ENCODE results near the gene SYT1. TPM values are rescaled to one million over a fixed set of nuclear protein-coding genes. Genes with fewer than 3 reads are reported as not detected.
A peak's percentile ranks its signal among the peaks of the same experiment; 100 is the strongest.
"Not testable (repeated sequence)": the region's sequence is repeated elsewhere in the genome, so short reads cannot be mapped to it uniquely, and the experiment has no call there.

SYT1 gene
- total RNA-seq = 0.36 TPM

DNA sequence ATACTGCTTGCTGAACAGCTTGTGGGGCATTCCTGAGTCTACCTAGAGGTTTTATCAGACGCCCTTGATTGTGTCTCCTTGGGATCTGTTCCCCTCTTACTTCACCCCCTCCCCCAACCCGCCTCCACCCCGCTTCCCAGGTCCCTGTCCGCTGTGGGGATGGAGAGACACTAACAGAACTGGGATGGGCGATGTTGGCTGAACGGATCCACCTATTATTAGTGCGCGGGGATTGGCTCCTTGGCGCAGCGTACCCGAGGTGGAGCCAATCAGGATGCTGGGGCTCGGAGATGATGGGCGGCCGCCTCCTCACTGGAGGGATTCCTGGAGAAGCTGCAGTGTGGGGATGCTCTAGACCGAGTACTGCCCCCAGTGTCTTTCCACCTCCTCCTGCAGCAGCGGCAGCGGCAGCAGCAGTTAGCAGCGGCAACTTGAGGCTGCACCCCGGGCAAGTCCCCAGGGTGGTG is at the start of gene SYT1:
TSS of gene SYT1 (plus strand) at position 372 of the 467 bp plus-strand sequence.
- peak; percentile 10 for ATAC-seq

DNA sequence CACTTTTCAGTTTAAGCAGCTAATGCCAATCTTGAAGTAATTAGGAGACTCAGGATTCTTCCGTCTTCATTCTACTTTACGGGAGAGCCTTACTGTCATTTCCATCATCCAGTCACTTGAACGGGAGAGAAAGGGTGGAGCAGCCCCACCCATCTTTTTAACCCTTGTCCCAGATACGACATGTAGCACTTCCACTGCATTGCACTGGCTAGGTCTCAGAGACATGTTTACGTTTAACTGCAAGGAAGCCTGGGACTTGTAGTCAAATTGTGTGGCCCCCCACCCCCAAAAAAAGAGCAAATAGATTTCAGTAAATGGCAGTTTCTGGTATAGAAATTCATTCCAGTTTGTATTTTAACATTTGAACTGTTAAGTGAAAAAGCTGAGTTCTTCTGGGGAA is 46.1 kb upstream of the SYT1 start:
- no peak for ATAC-seq

DNA sequence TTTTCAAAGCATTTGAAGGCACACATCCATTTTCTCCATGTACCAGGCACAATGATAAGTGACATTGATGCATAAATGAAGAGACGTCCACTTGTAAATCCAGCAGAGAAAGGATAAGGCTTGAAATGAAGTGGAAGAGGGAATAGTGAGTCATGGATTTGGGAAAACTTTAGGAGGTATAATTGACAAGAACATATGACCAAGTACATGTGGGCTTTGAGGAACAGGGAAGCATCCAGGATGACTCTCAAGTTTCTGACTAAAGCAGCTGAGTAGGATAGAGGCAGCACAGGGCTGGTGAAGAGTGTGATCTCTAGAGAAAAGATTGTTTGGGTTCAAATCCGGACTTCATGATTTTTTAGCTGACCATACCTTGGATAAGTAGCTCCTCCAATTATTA is 43.6 kb upstream of the SYT1 start:
- no peak for ATAC-seq

DNA sequence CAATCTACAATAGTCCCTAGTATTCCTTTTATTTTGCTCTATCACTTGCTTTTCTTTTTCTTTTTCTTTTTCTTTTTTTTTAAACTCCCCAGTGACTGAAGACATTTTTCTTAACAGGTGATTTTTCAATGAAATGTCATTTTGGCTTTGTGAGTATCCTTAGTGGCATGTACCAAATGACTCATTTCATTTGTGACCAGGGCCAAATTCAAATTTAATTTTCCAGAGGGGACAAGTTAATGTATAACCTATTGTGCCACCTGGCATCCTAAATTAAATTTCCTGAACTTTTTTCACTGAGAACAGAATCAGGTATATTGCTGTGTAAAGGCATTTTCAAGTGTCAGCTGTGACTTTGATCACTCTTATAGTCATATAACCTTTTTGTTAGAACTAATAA is 39.7 kb upstream of the SYT1 start:
- ATAC-seq = no peak

DNA sequence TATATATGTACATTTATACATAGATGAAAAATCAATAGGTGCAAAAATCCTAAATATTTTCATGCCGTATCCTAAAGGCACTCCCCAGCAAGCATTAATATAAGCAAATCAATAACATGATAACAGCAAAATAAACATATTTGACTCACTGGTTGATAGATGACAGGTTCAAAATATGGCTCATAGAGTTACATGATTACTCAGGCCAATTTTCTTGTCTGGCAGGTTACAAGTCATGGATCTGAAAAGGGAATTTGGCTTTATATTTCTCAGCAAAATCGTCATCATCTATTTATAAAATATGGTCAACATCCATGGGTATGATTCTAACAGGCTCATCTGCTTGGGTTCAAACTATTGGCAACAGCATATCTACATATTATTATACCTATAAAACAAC is 34.9 kb upstream of the SYT1 start:
- ATAC-seq = no peak

DNA sequence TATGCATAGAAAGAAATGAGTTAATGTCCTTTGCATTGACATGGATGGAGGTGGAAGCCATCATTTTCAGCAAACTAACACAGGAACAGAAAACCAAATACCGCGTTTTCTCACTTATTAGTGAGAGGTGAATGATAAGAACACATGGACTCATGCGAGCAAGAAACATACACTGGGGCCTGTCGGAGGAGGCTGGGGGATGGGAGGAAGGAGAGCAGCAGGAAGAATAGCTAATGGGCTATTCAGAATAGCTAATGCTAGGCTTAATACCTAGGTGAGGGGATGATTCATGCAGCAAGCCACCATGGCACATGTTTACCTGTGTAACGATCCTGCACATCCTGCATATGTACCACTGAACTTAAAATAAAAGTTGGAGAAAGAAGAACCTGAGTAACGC is 29.1 kb upstream of the SYT1 start:
- no peak for ATAC-seq

DNA sequence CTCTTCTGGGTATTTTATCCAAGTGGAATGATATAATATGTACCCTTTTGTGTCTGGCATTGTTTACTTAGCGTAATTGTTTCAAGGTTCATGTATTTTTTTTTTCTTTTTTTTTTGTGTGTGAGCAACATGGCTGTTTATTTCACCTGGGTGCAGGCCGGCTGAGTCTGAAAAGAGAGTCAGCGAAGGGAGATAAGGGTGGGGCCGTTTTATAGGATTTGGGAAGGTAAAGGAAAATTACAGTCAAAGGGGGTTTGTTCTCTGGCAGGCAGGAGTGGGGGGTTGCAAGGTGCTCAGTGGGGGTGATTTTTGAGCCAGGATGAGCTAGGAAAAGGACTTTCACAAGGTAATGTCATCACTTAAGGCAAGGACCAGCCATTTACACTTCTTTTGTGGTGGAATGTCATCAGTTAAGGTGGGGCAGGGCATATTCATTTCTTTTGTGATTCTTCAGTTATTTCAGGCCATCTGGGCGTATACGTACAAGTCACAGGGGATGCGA is 24.0 kb upstream of the SYT1 start:
- ATAC-seq = not testable (repeated sequence)

DNA sequence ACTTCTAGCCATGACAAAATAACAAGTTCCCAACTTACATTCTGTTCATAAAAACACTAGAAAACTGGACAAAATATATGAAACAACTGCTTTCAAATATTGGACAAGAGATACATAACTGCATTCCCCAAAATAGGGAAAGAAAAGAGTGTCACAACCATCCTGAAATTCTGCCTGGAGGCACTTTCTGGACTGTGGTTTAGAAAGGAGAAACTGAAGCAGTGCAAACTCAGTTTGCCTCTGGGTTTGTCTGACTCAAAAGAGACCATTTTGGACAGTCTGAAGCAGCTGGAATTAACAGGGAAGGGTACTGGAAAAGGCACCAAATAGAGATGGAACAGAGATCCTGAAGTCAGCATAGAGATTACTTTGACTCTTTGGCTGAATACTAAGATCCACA is 11.3 kb upstream of the SYT1 start:
- no peak for ATAC-seq

DNA sequence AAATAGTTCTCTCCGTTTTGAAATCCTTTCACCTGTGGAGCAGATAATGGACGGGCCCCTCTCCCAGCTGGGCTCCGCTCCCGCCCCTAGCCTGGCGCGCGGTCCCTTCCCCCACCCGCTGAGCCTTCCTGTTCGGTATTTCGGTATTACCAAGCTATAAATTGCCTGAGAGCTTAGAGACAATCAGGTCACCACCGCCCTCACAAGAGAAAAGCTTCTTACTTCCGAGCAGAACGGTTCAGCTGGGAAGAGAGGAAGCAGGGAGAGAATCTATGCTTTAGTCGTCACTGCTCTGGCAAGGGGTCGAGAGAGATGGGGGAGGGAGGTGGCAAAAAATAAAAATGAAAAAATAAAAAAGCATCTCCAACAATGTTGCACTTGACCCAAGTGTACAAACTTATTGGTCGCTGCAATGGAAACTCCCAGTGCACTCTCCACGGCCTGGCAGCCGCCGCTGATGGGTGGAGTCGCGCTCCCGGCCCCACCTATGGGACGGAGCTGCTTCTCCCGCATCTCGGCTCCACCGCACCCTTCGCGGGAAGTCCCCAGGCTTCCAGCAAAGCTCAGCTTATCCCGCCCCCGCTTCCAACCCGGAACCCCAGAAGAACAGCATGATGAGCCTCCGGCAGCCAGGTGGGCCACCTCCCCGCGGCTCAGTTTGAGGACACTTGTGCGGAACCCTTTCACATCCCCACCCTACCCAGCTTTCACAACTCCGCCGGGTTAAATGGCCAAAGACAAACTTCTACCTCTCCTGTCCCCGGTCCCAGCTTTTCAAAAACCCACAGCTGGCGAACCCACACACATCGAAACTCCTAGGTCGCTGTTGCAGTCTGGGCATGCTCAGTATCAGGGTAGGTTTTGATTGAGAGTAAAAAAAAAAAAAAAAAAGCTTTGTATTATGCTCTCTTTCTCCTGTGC is 832 bp upstream of the SYT1 start:
- peak; percentile 48 for ATAC-seq

DNA sequence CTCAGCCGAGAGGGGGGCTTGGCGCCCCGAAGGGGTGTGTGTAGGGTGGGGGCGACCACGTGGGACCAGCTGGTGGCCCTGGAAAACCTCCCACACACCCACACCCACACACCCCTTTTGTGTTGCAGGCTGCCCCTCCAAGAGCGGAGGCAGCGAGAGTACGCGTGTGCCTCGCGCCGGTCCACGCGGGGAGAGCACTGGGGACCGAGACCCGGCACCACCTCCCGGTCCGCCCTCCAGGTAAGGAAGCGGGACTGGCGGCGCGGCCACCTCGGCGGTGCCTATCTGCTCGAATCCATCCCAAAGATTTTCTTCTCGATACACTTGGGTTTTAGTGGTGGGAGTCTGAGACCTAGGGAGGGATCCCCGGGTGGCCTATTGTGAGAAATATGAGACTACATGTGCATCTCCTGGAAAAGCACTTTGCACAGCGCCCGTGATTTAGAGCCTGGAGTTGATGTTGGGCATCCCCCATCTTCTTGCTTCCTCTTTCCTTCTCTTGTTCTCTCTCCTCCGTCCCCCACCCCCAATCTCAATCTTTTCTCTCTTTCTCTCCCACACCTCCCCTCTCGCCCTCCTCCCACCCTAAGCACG is 393 bp downstream of the SYT1 start:
- ATAC-seq = peak; percentile 20

DNA sequence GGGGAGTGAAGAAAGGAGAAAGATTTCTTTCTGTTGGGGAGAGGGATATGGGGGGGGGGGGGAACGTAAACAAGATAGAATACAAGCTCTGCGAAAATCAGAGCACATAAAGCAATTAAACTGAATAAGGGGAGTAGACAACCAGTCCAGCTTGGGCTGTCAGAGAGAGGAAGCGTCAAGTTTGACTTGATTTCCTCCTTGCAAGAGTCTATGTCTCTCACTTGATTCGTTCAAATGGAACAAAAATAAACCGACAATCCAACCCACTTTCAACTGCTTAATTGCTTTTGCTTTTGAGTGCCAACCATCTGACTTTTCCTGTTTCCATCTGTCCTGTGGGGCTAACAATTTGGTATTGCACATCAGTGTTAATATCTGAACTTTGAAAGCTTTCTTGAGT is 942 bp downstream of the SYT1 start:
- ATAC-seq = no peak

DNA sequence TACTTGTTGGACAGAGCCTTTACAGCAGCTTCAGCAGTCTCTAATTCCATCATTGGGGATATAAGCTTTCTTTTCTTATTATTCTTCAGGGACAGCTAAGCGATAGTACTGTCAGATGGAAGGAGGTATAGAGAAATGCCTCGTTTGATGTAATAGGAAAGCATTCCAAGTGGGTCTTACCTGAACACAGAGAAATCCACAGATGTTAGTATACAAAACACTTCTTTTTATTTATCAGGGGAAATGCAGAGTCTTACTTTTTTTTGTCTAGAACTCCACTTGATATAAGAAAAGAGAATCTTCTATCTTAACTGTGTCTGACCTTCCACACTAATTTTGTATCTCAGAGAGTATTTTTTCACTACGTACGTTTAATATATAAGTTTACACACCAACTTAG is 1.9 kb downstream of the SYT1 start:
- ATAC-seq = no peak

DNA sequence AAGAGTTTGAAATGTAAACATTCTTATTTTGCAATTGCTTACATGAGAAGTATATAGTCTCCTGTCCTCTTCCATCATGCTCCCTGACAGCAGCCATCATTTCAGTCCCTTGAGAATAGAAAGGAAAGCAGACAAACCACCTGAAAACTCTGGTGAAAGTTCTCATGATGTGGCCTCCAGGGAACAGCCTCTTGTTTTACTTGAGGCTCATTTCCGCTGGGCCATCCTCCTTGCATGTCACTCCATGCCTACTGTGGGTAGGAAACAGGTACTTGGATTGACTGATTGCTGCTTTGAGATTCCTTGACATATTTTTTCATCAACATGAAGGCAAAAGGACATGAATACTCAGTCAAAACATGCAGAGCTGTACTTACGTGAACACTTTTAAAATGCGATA is 6.0 kb downstream of the SYT1 start:
- no peak for ATAC-seq

DNA sequence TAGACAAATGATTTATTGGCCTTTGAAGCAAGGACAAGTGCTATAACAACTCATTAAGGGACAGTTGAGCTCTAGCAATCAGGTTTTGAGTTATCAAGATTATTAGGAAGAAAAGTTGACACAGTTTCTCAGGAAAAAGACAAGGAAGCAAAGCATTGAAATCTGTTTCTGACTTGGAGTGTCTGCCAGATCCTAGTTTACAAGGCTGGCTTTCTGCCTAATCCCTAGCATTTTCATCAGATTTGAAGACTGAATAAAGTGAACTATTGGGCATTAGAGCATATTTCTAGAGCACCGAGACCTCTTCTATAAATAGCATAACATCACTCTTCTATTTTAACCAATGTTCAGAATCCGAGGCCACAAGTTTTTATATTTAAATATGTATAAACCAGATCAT is 7.0 kb downstream of the SYT1 start:
- no peak for ATAC-seq

DNA sequence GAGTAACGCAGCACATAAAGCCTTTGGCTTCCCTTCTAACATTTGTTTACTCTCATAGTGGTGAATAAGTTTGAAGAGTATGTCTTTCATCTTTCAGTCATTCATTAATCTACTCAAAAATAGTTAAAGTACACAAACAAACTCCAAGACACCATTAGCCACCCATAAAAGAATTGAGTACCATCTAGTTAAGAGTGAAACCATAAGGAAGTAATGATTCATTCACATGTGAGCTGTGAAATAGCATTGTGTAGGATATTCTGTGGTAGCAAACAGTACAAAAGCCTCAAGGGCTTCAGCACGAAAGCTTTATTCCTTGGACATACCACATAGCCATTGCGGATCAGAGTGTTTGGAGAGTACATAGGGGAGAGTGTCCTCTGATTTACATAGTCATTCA is 13.9 kb downstream of the SYT1 start:
- ATAC-seq = no peak

DNA sequence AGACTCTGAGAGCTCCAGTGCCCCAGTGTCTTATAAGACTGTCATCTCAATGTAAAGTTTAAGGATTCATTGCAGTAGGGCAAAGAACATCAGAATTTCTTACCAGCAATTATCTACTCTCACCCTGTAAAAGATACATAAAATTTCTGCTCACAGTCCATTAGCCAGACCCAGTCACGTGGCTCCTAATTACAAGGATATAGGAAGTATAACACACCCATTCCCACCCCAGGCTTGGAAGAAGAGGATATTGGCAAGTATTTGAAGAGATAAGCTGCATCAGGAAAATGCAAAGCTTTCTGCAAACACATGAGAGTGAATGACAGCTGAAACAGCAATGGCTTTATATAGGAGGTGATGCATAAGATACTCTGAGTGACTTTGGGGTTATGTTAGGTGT is 14.3 kb downstream of the SYT1 start:
- ATAC-seq = no peak

DNA sequence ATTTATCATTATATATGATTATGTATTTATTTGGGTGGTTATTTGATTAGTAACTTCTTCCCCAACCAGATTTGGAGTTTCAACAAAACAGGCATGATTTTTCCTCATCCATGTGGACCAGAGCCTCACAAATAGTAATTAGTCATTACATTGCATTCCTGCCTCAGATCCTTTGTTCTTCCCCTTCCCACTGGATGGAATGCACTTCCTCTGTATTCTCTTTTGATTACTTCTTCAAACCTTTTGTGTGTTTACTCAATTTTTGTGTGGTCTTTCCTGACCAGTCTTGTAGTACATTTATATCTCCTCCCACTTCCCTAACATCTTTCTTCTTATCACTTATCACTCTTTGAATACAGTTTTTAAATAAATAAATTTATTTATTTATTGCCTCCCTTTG is 15.5 kb downstream of the SYT1 start:
- ATAC-seq = no peak

DNA sequence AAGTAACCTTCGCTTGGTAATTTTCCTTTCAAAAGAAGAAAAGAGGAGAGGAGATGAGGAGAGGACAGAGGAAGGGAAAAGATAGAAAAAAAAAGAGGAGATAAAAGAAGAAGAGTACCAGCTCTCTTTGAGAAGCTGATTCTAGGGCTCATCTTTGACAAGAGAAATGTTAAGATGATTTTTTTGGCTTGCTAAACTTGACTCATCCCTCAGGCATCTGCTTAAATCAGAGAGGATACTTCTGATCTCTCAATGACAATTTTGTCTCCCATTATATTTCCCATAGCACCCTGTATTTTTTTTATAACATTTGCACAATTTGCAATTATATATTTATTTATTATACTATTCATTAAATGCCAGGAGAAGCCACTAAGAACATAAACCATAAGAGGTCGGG is 17.1 kb downstream of the SYT1 start:
- ATAC-seq = no peak

DNA sequence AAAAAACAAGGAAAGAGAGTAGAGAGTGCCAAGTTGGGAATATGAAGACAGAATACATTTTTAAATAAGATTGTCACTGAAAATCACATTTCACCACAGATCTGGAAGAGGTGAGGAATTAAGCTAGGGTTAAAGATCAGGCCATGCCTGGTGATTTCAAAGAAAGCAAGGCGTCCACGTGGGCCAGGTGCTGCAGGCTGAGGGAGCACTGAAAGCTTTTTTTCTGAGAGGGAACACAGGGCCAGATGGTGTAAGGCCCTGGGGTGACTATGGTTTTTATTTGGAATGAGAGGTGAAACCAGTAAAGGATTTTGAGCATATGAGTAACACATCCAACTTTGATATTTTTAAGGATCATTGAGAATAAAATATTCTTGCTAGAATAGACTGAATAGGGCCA is 20.9 kb downstream of the SYT1 start:
- no peak for ATAC-seq

DNA sequence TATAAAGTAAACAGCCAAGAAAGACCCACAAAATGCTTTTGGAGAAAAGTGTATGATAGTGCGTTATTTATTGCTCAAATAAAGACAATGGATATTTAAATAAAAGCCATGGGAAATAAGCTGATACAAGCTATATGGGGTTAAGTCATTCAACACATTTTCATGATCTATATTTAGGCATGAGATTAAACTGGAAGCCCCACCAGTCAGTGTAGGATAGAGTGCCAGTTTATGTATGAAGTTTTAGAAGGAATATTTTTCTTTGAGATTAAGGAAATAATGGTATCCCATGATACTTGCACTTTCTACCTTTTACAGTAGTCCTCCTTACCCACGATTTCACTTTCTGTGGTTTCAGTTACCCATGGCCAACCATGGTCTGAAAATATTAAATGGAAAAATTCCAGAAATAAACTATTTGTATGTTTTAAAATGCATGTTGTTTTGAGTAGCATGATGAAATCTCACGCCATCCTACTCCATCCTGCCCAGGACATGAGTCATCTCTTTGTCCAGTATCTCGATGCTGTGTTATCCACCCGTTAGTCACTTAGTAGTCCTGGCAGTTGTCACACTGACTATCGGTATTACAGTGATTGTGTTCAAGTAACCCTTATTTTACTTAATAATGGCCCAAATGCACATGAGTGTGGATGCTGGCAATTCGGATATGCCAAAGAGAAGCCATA is 22.3 kb downstream of the SYT1 start:
- no peak for ATAC-seq

DNA sequence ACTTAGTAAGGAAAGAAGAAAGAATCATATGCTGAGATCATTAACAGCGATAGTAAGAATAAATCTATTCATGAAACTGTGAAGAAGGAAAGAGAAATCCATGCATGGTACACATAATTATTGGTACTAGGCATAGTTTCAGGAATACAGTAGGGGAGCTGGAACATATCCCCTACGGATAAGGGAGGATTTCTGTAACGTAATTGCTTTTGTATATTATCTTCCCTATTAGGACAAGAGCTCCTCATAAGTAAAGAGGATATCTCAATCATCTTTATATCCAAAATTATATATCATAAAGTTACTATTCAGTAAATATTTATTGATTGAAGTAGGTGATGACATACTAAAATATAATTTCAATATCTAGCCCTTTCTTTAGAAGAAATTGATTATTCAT is 22.9 kb downstream of the SYT1 start:
- no peak for ATAC-seq

DNA sequence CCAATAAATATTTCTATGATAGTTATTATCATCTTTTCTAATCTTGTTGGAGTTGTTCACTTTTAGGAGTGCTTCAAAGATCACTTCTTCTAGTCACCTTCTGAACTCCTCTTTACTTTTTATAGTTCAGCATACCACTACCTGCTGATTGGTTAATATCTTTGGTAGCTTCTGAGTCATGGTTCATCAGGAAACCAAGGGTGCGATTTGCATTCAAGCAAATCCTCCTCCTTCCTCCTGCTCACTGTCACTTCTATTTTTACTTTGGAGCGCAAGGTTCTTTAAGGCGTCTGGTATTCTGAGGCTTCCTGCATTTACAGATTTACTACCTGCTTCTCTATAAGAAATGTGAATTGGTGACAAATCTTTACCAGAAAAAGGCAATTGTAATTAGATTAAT is 24.0 kb downstream of the SYT1 start:
- no peak for ATAC-seq

DNA sequence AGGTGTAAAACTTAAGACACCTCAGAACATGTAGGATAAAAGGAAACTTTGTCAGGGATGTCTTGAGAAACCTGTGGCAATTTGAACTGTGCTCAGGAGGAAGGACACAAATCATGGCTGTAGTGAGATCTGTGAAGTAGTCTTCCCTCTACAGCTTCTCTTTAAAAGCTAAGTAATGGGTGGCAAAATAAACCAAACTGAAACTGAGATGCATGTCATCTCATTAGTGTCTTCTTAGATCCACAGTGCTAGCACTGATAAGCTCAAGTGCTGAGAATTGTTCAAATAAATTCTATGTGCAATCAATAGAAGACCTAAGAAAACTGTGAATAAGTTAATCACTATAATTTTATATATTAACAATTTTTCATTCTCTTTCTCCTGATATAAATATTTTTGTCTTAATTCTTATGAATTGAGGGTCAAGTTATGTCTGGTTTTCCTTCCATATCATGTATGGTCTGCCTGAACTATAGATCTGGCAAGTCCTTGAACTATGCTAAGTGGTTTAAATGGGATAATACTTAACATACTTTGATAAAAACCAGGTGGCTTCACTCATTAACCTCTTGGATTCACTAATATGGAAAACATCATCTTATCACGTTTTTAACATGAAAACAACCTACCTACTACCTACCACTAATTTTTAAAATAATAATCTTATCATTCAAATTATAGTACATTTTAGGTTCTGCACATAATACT is 27.2 kb downstream of the SYT1 start:
- ATAC-seq = no peak

All from esophagus mucosa (tissue), 1 donor.